KMS-11 (cell line): ENCODE data around the gene DST.
A peak's percentile ranks its signal among the peaks of the same experiment; 100 is the strongest.

Experiments used
- H2AFZ ChIP-seq: fragments of 200-600 bp; sonication (generic); 2 replicates; pipeline ENCODE4 v1.6.1; 2016; ENCODE audit warnings: antibody characterized with exemption, mixed run types, low read depth
- H3K27ac ChIP-seq: fragments of 200-600 bp; sonication (generic); 2 replicates; pipeline ENCODE4 v1.6.1; 2016; ENCODE audit warnings: mild to moderate bottlenecking, mixed run types
- H3K27me3 ChIP-seq: fragments of 200-600 bp; sonication (generic); 2 replicates; pipeline ENCODE4 v1.6.1; 2017; ENCODE audit warnings: mild to moderate bottlenecking, low read depth, mixed run types, moderate library complexity; ENCODE audit not compliant: insufficient read depth
- H3K36me3 ChIP-seq: fragments of 200-600 bp; sonication (generic); 2 replicates; pipeline ENCODE4 v1.6.1; 2017; ENCODE audit warnings: mild to moderate bottlenecking, mixed run types; ENCODE audit not compliant: insufficient read depth
- H3K4me1 ChIP-seq: fragments of 200-600 bp; sonication (generic); 2 replicates; pipeline ENCODE4 v1.6.1; 2016; ENCODE audit warnings: mild to moderate bottlenecking, low read depth, mixed run types; ENCODE audit not compliant: poor library complexity, severe bottlenecking
- H3K4me2 ChIP-seq: fragments of 200-600 bp; sonication (generic); 2 replicates; pipeline ENCODE4 v1.7.0; 2016; ENCODE audit warnings: mild to moderate bottlenecking, mixed run types
- H3K4me3 ChIP-seq: fragments of 200-600 bp; sonication (generic); IDR thresholded peaks from 2 replicates; pipeline ENCODE4 v1.6.1; 2017; ENCODE audit warnings: low read depth, low read length, mixed read lengths; ENCODE audit not compliant: insufficient read depth
- H3K79me2 ChIP-seq: fragments of 200-600 bp; sonication (generic); 2 replicates; pipeline ENCODE4 v1.6.1; 2016; ENCODE audit warnings: low read depth, mixed run types; ENCODE audit not compliant: insufficient read depth
- H3K9ac ChIP-seq: fragments of 200-600 bp; sonication (generic); 2 replicates; pipeline ENCODE4 v1.6.1; 2016; ENCODE audit warnings: mild to moderate bottlenecking, mixed run types
- H4K20me1 ChIP-seq: fragments of 200-600 bp; sonication (generic); 2 replicates; pipeline ENCODE4 v1.6.1; 2016; ENCODE audit warnings: mild to moderate bottlenecking, mixed run types; ENCODE audit not compliant: insufficient read depth
- CTCF ChIP-seq: fragments of 200-600 bp; sonication (generic); conservative IDR thresholded peaks from 2 replicates; pipeline ENCODE4 v1.6.1; 2017; ENCODE audit warnings: low read depth, mild to moderate bottlenecking, antibody characterized with exemption, low read length, moderate library complexity, mixed read lengths

The DST gene

GRCh38 chr6:56671160-56671559, 28.5 kb upstream of the DST start:
- TF ChIP-seq CTCF, result no peak
- Histone ChIP-seq H3K4me3 (no peak overlapping the region), H3K9ac (no peak overlapping the region), H3K27ac (no peak overlapping the region), H3K27me3 (no peaks in the 10 kb centered on the region), H4K20me1 (peaks cover 20% of the 10 kb centered on the region; the same call in 1 of the 2 replicates), H3K4me1 (peaks cover 95% of the 10 kb centered on the region), H3K36me3 (no peaks in the 10 kb centered on the region), H3K79me2 (peaks cover 76% of the 10 kb centered on the region), H2AFZ (no peak overlapping the region), H3K4me2 (no peak overlapping the region)

- H3K4me3 ChIP-seq, result no peak overlapping the region
- no peaks in the 10 kb centered on the region for H3K36me3 ChIP-seq
- H2AFZ ChIP-seq, result no peak overlapping the region
- peaks cover 85% of the 10 kb centered on the region for H3K4me1 ChIP-seq
- no peak overlapping the region for H3K9ac ChIP-seq
- H4K20me1 ChIP-seq, result peaks cover 14% of the 10 kb centered on the region; the same call in 1 of the 2 replicates
- no peaks in the 10 kb centered on the region for H3K27me3 ChIP-seq
- H3K79me2 ChIP-seq, result peaks cover 75% of the 10 kb centered on the region; the same call in 1 of the 2 replicates
- H3K27ac ChIP-seq, result no peak overlapping the region
- TF ChIP-seq CTCF, result no peak
- no peak overlapping the region for H3K4me2 ChIP-seq
Observed at GRCh38 chr6:56669041-56669440, 26.4 kb upstream of the DST start.

GRCh38 chr6:56668158-56668557, 25.5 kb upstream of the DST start:
- Histone ChIP-seq H3K4me2 (peak overlapping the region; percentile 27; the same call in 1 of the 2 replicates), H3K79me2 (peaks cover 73% of the 10 kb centered on the region; the same call in 1 of the 2 replicates), H3K27ac (no peak overlapping the region), H3K4me3 (no peak overlapping the region), H2AFZ (no peak overlapping the region), H3K27me3 (no peaks in the 10 kb centered on the region), H3K36me3 (no peaks in the 10 kb centered on the region), H3K9ac (no peak overlapping the region), H4K20me1 (peaks cover 13% of the 10 kb centered on the region; the same call in 1 of the 2 replicates), H3K4me1 (peaks cover 84% of the 10 kb centered on the region)
- no peak for TF ChIP-seq CTCF

GRCh38 chr6:56667336-56667735, 24.6 kb upstream of the DST start:
- Histone ChIP-seq H3K27me3 (no peaks in the 10 kb centered on the region), H3K79me2 (peaks cover 71% of the 10 kb centered on the region; the same call in 1 of the 2 replicates), H3K4me2 (peak overlapping the region; percentile 24; the same call in 1 of the 2 replicates), H3K4me1 (peaks cover 83% of the 10 kb centered on the region), H2AFZ (no peak overlapping the region), H3K27ac (peak overlapping the region; percentile 5; the same call in 1 of the 2 replicates), H4K20me1 (0 out of 2 replicates have a peak, but pooled peaks cover 8% of the 10 kb centered on the region), H3K4me3 (no peak overlapping the region), H3K36me3 (no peaks in the 10 kb centered on the region), H3K9ac (no peak overlapping the region)
- TF ChIP-seq CTCF, result no peak
